CD4-positive, CD25-positive, alpha-beta regulatory T cell (primary cell): ENCODE data around the gene TOGARAM2. TPM values are rescaled to one million over a fixed set of nuclear protein-coding genes. Genes with fewer than 3 reads are reported as not detected.
A peak's percentile ranks its signal among the peaks of the same experiment; 100 is the strongest.

Source experiments
- ATAC-seq, 2 donors: fragments of 150-1000 bp; cut with Tn5 transposase; one replicate each; pipeline ENCODE4 v1.10.0; 2021; ENCODE audit warnings: low read depth in 2 of 2, moderate number of reproducible peaks in 2 of 2, moderate library complexity in 1 of 2
- DNase-seq, 3 donors: peaks; one replicate each; pipeline versions ENCODE4 v3.0.0 to v3.0.0-alpha.2; 2012 to 2022; ENCODE audit warnings: mixed read lengths in 1 of 3
- H3K27ac ChIP-seq: one replicate; pipeline ENCODE4 v1.7.0; 2013; ENCODE audit warnings: mild to moderate bottlenecking, low read length; ENCODE audit not compliant: insufficient read depth, poor library complexity, severe bottlenecking
- H3K27me3 ChIP-seq: one replicate; pipeline ENCODE4 v1.7.0; 2013; ENCODE audit warnings: low read length; ENCODE audit not compliant: control insufficient read depth, insufficient read depth
- H3K36me3 ChIP-seq: one replicate; pipeline ENCODE4 v1.7.0; 2013; ENCODE audit warnings: mild to moderate bottlenecking, low read length, moderate library complexity; ENCODE audit not compliant: control insufficient read depth, insufficient read depth
- H3K4me1 ChIP-seq: 2 replicates; pipeline ENCODE4 v1.7.0; 2013; ENCODE audit warnings: mild to moderate bottlenecking, low read length; ENCODE audit not compliant: insufficient read depth, control insufficient read depth, poor library complexity, severe bottlenecking
- H3K4me3 ChIP-seq: one replicate; pipeline ENCODE4 v1.7.0; 2013; ENCODE audit warnings: low read depth, mild to moderate bottlenecking, low read length, moderate library complexity
- H3K9me3 ChIP-seq, 2 experiments: 1 replicate in 1 of 2; 2 replicates in 1 of 2; pipeline ENCODE4 v1.7.0; 2013; ENCODE audit warnings: low read length in 2 of 2, mild to moderate bottlenecking in 1 of 2, moderate library complexity in 1 of 2; ENCODE audit not compliant: control insufficient read depth in 2 of 2
- H3K27ac Mint-ChIP-seq, 3 donors: one replicate each; pipeline ENCODE4 v1.8.0; 2020 to 2022; ENCODE audit warnings: mild to moderate bottlenecking in 3 of 3, mixed read lengths in 3 of 3, moderate library complexity in 2 of 3
- H3K27me3 Mint-ChIP-seq: one replicate; pipeline ENCODE4 v1.8.0; 2022; ENCODE audit warnings: mild to moderate bottlenecking, mixed read lengths
- H3K36me3 Mint-ChIP-seq: one replicate; pipeline ENCODE4 v1.8.0; 2020; ENCODE audit warnings: mixed read lengths
- H3K4me1 Mint-ChIP-seq, 4 donors: one replicate each; pipeline ENCODE4 v1.8.0; 2020 to 2022; ENCODE audit warnings: mixed read lengths in 4 of 4, mild to moderate bottlenecking in 1 of 4
- H3K4me3 Mint-ChIP-seq, 4 donors: one replicate each; pipeline ENCODE4 v1.8.0; 2020 to 2022; ENCODE audit warnings: mild to moderate bottlenecking in 4 of 4, mixed read lengths in 4 of 4, moderate library complexity in 3 of 4
- H3K9me3 Mint-ChIP-seq, 7 donors: one replicate each; pipeline ENCODE4 v1.8.0; 2020 to 2022; ENCODE audit warnings: mixed read lengths in 7 of 7, mild to moderate bottlenecking in 3 of 7, moderate library complexity in 2 of 7
- polyA plus RNA-seq, 4 donors: library from polyadenylated mRNA; unstranded; fragments of 300-500 nt; fragmentation: Illumina TruSeq; gene quantifications; one replicate each; pipeline ENCODE4 v1.2.3, GENCODE V29; 2021
- total RNA-seq: library from RNA; stranded (reverse); gene quantifications from one replicate; pipeline ENCODE4 v1.2.3, GENCODE V29; 2022

TOGARAM2 gene
- total and polyA plus RNA-seq, 5 donors from 2014 or later, result 1.5 to 9.3 (median 2.1) TPM; not detected in 1

DNA sequence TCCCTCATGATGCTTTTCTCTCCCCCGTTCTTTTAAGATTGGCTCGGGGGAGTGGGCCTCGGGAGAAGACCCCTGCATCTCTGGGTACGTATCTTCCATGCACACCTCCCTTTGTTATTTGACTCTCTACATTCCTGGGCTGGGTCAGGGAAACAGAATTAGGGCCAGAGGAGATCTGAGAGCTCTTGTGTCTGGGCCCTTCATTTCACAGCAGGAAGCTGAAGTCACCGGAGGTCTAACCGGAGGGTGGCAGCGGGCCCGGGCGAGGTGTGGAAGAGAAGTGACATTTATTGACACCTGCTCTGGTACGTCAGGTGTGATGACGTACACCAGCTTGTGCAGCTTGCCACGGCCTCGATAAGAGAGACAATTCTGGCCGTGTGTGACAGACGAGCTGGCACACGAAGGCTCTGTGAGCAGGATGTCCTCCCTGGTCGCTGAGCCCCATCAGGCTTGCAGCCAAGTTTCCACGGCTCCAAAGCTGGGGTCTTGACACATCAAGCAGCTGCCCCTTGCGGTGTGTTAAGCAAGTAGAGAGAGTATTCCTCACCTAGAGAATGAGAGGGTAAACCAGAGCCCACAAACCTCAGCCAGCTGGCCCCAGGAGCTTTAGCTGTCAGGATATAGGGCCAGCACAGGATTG, 30.4 kb downstream of the TOGARAM2 start:
- no peak overlapping the region for H3K4me3 ChIP-seq

GRCh38 chr2:29012211-29012681, 31.1 kb downstream of the TOGARAM2 start:
- ATAC-seq, result no peak
- Mint-ChIP-seq H3K4me3 (peak overlapping the region; percentile 84 to 92 (median 90)), H3K9me3 (peaks cover 0 to 1% (median 0%) of the 10 kb centered on the region in 7 donors), H3K27ac (peak overlapping the region; percentile 99 to 100 (median 99)), H3K27me3 (peaks cover 6% of the 10 kb centered on the region), H3K36me3 (no peaks in the 10 kb centered on the region), H3K4me1 (peaks cover 20 to 85% (median 57%) of the 10 kb centered on the region in 4 donors)
- Histone ChIP-seq H3K4me1 (peaks cover 83% of the 10 kb centered on the region), H3K27ac (peak overlapping the region; percentile 93), H3K27me3 (no peaks in the 10 kb centered on the region), H3K4me3 (peak overlapping the region; percentile 13), H3K36me3 (no peaks in the 10 kb centered on the region), H3K9me3 (no peaks in the 10 kb centered on the region)
- DNase-seq, result peak in 2 of 3 donors; percentile 25 to 65

More for the DNA sequence above, 30.4 kb downstream of the TOGARAM2 start:
- no peaks in the 10 kb centered on the region for H3K9me3 ChIP-seq
- Mint-ChIP-seq H3K4me3 (peak overlapping the region; percentile 84 to 92 (median 90)), H3K9me3 (no peaks in the 10 kb centered on the region), H3K36me3 (no peaks in the 10 kb centered on the region), H3K27me3 (peaks cover 6% of the 10 kb centered on the region), H3K4me1 (peaks cover 20 to 79% (median 51%) of the 10 kb centered on the region in 4 donors), H3K27ac (peak overlapping the region; percentile 99 to 100 (median 99))
- peaks cover 76% of the 10 kb centered on the region for H3K4me1 ChIP-seq
- ATAC-seq (peak; percentile 70 to 74), DNase-seq (peak; percentile 62 to 86 (median 86))
- H3K36me3 ChIP-seq, result no peaks in the 10 kb centered on the region
- H3K27ac ChIP-seq, result peak overlapping the region; percentile 93
- no peaks in the 10 kb centered on the region for H3K27me3 ChIP-seq

DNA sequence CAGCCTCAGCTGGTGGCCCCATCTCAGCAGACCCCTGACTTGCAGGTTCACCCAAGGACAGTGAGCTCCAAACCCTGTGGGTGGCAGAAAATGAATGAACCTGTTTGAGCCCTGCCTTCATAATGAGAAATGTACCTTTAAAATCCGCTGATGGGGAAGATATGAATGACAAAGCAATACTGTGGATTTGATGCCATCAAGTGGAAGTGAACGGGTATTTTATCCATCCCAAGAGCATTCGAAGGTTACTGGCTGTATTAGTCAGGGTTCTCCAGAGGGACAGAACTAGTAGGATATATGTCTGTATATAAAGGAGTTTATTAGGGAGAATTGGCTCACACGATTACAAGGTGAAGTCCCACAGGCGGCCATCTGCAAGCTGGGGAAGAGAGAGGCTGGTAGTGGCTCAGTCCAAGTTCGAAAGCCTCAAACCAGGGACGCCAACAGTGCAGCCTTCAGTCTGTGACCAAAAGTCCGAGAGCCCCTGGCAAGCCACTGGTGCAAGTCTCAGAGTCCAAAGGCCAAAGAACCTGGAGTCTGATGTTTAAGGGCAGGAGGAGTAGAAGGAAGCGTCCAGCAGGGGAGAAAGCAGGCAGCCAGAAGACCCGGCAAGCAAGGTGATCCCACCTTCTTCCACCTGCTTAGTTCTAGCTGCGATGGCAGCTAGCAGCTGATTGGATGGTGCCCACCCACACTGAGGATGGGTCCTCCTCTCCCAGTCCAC, 32.1 kb downstream of the TOGARAM2 start:
- peaks cover 0 to 1% (median 0%) of the 10 kb centered on the region in 7 donors for H3K9me3 Mint-ChIP-seq
- no peaks in the 10 kb centered on the region for H3K36me3 Mint-ChIP-seq
- H3K36me3 ChIP-seq, result no peaks in the 10 kb centered on the region
- H3K27me3 ChIP-seq, result no peaks in the 10 kb centered on the region
- ATAC-seq (no peak), DNase-seq (no peak)
- peaks cover 86% of the 10 kb centered on the region for H3K4me1 ChIP-seq
- peak overlapping the region; percentile 99 to 100 (median 99) for H3K27ac Mint-ChIP-seq
- peak overlapping the region; percentile 40 for H3K4me3 ChIP-seq
- peaks cover 6% of the 10 kb centered on the region for H3K27me3 Mint-ChIP-seq
- peak overlapping the region; percentile 93 for H3K27ac ChIP-seq
- no peaks in the 10 kb centered on the region for H3K9me3 ChIP-seq
- H3K4me3 Mint-ChIP-seq, result peak overlapping the region; percentile 44 to 92 (median 91)
- H3K4me1 Mint-ChIP-seq, result peaks cover 20 to 88% (median 57%) of the 10 kb centered on the region in 4 donors

DNA sequence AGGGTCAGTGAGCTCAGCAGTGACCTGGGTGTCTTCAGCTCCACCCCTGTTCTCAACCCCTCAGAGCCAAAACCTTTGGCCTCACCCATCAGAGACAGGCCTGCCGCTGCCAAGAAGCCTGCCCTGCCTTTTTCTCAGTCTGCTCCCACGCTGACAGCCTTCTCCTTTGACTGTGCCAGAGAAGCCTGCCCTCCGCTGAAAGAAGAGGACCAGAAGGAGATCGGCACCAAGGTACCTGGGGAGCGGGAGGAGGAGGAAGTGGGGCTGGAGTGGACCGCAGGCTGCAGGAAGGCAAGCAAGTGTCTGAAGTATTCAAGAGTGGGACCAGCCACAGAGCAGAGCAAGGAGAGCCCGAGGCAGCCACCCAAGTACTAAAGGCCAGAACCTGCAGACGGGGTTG, 33.2 kb downstream of the TOGARAM2 start:
- DNase-seq (peak in 1 of 3 donors; percentile 24), ATAC-seq (no peak)
- H3K4me1 Mint-ChIP-seq, result peaks cover 20 to 81% (median 55%) of the 10 kb centered on the region in 4 donors

GRCh38 chr2:29014811-29015421, 33.8 kb downstream of the TOGARAM2 start:
- Histone ChIP-seq H3K4me3 (peak overlapping the region; percentile 40), H3K36me3 (no peaks in the 10 kb centered on the region), H3K9me3 (no peaks in the 10 kb centered on the region), H3K27ac (peak overlapping the region; percentile 93), H3K4me1 (peaks cover 77% of the 10 kb centered on the region), H3K27me3 (no peaks in the 10 kb centered on the region)
- DNase-seq (peak; percentile 51 to 91 (median 76)), ATAC-seq (peak; percentile 79 to 83)
- Mint-ChIP-seq H3K9me3 (peaks cover 0 to 1% (median 0%) of the 10 kb centered on the region in 7 donors), H3K4me1 (peaks cover 20 to 75% (median 59%) of the 10 kb centered on the region in 4 donors), H3K27me3 (peaks cover 6% of the 10 kb centered on the region), H3K27ac (peak overlapping the region; percentile 99 to 100 (median 99)), H3K36me3 (no peaks in the 10 kb centered on the region), H3K4me3 (peak overlapping the region; percentile 90 to 92 (median 92))

More for the DNA sequence above, 33.2 kb downstream of the TOGARAM2 start:
- Mint-ChIP-seq H3K27me3 (peaks cover 6% of the 10 kb centered on the region), H3K27ac (peak overlapping the region; percentile 99 to 100 (median 99)), H3K4me3 (peak overlapping the region; percentile 90 to 92 (median 92)), H3K36me3 (no peaks in the 10 kb centered on the region), H3K9me3 (peaks cover 0 to 1% (median 0%) of the 10 kb centered on the region in 7 donors)
- no peaks in the 10 kb centered on the region for H3K36me3 ChIP-seq
- H3K27me3 ChIP-seq, result no peaks in the 10 kb centered on the region
- peaks cover 83% of the 10 kb centered on the region for H3K4me1 ChIP-seq
- H3K27ac ChIP-seq, result peak overlapping the region; percentile 93
- H3K9me3 ChIP-seq, result no peaks in the 10 kb centered on the region
- peak overlapping the region; percentile 40 for H3K4me3 ChIP-seq

- Mint-ChIP-seq H3K9me3 (peaks cover 0 to 1% (median 0%) of the 10 kb centered on the region in 7 donors), H3K4me3 (peak overlapping the region; percentile 79 to 92 (median 90)), H3K36me3 (no peaks in the 10 kb centered on the region), H3K4me1 (peaks cover 20 to 69% (median 55%) of the 10 kb centered on the region in 4 donors), H3K27me3 (peaks cover 6% of the 10 kb centered on the region), H3K27ac (peak overlapping the region; percentile 99 to 100 (median 99))
- Histone ChIP-seq H3K27me3 (no peaks in the 10 kb centered on the region), H3K9me3 (no peaks in the 10 kb centered on the region), H3K27ac (peak overlapping the region; percentile 93), H3K4me1 (peaks cover 67% of the 10 kb centered on the region), H3K36me3 (no peaks in the 10 kb centered on the region), H3K4me3 (peak overlapping the region; percentile 40)
- DNase-seq (no peak), ATAC-seq (no peak)
Observed at GRCh38 chr2:29015701-29016470, 34.8 kb downstream of the TOGARAM2 start.

GRCh38 chr2:29016504-29016903, 35.4 kb downstream of the TOGARAM2 start:
- Histone ChIP-seq H3K27ac (peak overlapping the region; percentile 93), H3K36me3 (no peaks in the 10 kb centered on the region), H3K4me3 (no peak overlapping the region), H3K27me3 (no peaks in the 10 kb centered on the region), H3K4me1 (peaks cover 61% of the 10 kb centered on the region), H3K9me3 (no peaks in the 10 kb centered on the region)
- peaks cover 6% of the 10 kb centered on the region for H3K27me3 Mint-ChIP-seq
- DNase-seq, result no peak
- H3K27ac Mint-ChIP-seq, result peak overlapping the region; percentile 99 to 100 (median 99)
- H3K4me1 Mint-ChIP-seq, result peaks cover 17 to 63% (median 50%) of the 10 kb centered on the region in 4 donors
- H3K9me3 Mint-ChIP-seq, result peaks cover 0 to 1% (median 0%) of the 10 kb centered on the region in 7 donors
- H3K4me3 Mint-ChIP-seq, result peak overlapping the region; percentile 48 to 79 (median 70)
- ATAC-seq, result no peak
- no peaks in the 10 kb centered on the region for H3K36me3 Mint-ChIP-seq
